Transverse colon (tissue), 4 donors: Measurements from ENCODE around the gene RAB8B.

Source experiments
- EP300 ChIP-seq: sonication (generic); formaldehyde crosslinking; IDR thresholded peaks from one replicate; pipeline ENCODE4 v1.6.1; 2017; ENCODE audit warnings: antibody characterized with exemption, low read depth
- POLR2A ChIP-seq: fragments of 450-650 bp; IDR thresholded peaks from one replicate; pipeline ENCODE4 v1.6.1; 2016; ENCODE audit warnings: antibody characterized with exemption, mild to moderate bottlenecking, moderate library complexity
- POLR2AphosphoS5 ChIP-seq, 3 donors: sonication (generic); formaldehyde crosslinking; IDR thresholded peaks; one replicate each; pipeline ENCODE4 v1.6.1; 2016; ENCODE audit warnings: antibody characterized with exemption in 3 of 3
- TF ChIP-seq, protein P1 (sequence below), 5 experiments: fragments of 200-600 bp in 3 of 5; fragments of 450-650 bp in 2 of 5; sonication (generic) in 3 of 5; IDR thresholded peaks; 1 replicate in 2 of 5; 2 replicates in 3 of 5; pipeline ENCODE4 v1.5.1; 2016 to 2017; ENCODE audit warnings: antibody characterized with exemption in 5 of 5, inconsistent platforms in 3 of 5, mild to moderate bottlenecking in 2 of 5, moderate library complexity in 1 of 5

- TF ChIP-seq EP300 = no peak
- TF ChIP-seq, protein P1, sequence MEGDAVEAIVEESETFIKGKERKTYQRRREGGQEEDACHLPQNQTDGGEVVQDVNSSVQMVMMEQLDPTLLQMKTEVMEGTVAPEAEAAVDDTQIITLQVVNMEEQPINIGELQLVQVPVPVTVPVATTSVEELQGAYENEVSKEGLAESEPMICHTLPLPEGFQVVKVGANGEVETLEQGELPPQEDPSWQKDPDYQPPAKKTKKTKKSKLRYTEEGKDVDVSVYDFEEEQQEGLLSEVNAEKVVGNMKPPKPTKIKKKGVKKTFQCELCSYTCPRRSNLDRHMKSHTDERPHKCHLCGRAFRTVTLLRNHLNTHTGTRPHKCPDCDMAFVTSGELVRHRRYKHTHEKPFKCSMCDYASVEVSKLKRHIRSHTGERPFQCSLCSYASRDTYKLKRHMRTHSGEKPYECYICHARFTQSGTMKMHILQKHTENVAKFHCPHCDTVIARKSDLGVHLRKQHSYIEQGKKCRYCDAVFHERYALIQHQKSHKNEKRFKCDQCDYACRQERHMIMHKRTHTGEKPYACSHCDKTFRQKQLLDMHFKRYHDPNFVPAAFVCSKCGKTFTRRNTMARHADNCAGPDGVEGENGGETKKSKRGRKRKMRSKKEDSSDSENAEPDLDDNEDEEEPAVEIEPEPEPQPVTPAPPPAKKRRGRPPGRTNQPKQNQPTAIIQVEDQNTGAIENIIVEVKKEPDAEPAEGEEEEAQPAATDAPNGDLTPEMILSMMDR (IDR thresholded peaks at IDR 0.05) = no peak
- no peak for TF ChIP-seq POLR2AphosphoS5 (IDR thresholded peaks at IDR 0.05)
- no peak for TF ChIP-seq POLR2A
Measured at GRCh38 chr15:63252292-63252691, 62.9 kb downstream of the RAB8B start.
